Measurements from ENCODE around the gene QRFPR.
A peak's percentile ranks its signal among the peaks of the same experiment; 100 is the strongest.
"Not testable (repeated sequence)": the region's sequence is repeated elsewhere in the genome, so short reads cannot be mapped to it uniquely, and the experiment has no call there.

QRFPR gene

GRCh38 chr4:121380776-121381462 is at the start of gene QRFPR:
Gene QRFPR (minus strand): TSS chr4:121381018. CDS start chr4:121380647, 371 bp downstream.
- DNase-seq, result no peak

GRCh38 chr4:121428721-121429120 is 47.9 kb upstream of the QRFPR start:
- no peak for DNase-seq

- DNase-seq, result peak; percentile 1
Observed at GRCh38 chr4:121421594-121421993, 40.8 kb upstream of the QRFPR start.

GRCh38 chr4:121411151-121411744 is 30.4 kb upstream of the QRFPR start:
- no peak for DNase-seq

GRCh38 chr4:121408567-121408966 is 27.7 kb upstream of the QRFPR start:
- DNase-seq, result not testable (repeated sequence)

GRCh38 chr4:121400632-121401031 is 19.8 kb upstream of the QRFPR start:
- no peak for DNase-seq

GRCh38 chr4:121397941-121398601 is 17.3 kb upstream of the QRFPR start:
- DNase-seq, result peak; percentile 1

- DNase-seq, result no peak
Observed at GRCh38 chr4:121397434-121397833, 16.6 kb upstream of the QRFPR start.

GRCh38 chr4:121392426-121393086 is 11.7 kb upstream of the QRFPR start:
- no peak for DNase-seq

GRCh38 chr4:121390335-121390734 is 9.5 kb upstream of the QRFPR start:
- no peak for DNase-seq

- DNase-seq, result no peak
Observed at GRCh38 chr4:121379276-121379675, 1.5 kb downstream of the QRFPR start.

- DNase-seq, result no peak
Observed at GRCh38 chr4:121377076-121377475, 3.7 kb downstream of the QRFPR start.

GRCh38 chr4:121376556-121376955 is 4.3 kb downstream of the QRFPR start:
- no peak for DNase-seq

GRCh38 chr4:121376097-121376496 is 4.7 kb downstream of the QRFPR start:
- no peak for DNase-seq

- DNase-seq, result no peak
Observed at GRCh38 chr4:121375262-121375661, 5.6 kb downstream of the QRFPR start.

- no peak for DNase-seq
Observed at GRCh38 chr4:121373841-121374240, 7.0 kb downstream of the QRFPR start.

- no peak for DNase-seq
Observed at GRCh38 chr4:121370729-121371325, 10.0 kb downstream of the QRFPR start.

- DNase-seq, result no peak
Observed at GRCh38 chr4:121360495-121360894, 20.3 kb downstream of the QRFPR start.

GRCh38 chr4:121358473-121358872 is 22.3 kb downstream of the QRFPR start:
- no peak for DNase-seq

GRCh38 chr4:121353213-121353612 is 27.6 kb downstream of the QRFPR start:
- no peak for DNase-seq

GRCh38 chr4:121344098-121344497 is 36.7 kb downstream of the QRFPR start:
- DNase-seq, result no peak

GRCh38 chr4:121340247-121340646 is 40.6 kb downstream of the QRFPR start:
- no peak for DNase-seq

GRCh38 chr4:121339824-121340223 is 41.0 kb downstream of the QRFPR start:
- no peak for DNase-seq
